Neural cell (in vitro differentiated cells): ENCODE results near the gene PDK1. TPM values are rescaled to one million over a fixed set of nuclear protein-coding genes. Genes with fewer than 3 reads are reported as not detected.

Experiments
- H2AFZ ChIP-seq: fragments of 200-600, 300-800 bp; sonication (generic), shearing (Covaris generic); 2 replicates; pipeline ENCODE4 v1.6.0; 2014; ENCODE audit warnings: low read depth, mild to moderate bottlenecking, antibody characterized with exemption, low read length, moderate library complexity
- H3F3A ChIP-seq: fragments of 200-600 bp; shearing (Covaris generic); 2 replicates; pipeline ENCODE4 v1.6.1; 2016; ENCODE audit warnings: mild to moderate bottlenecking, moderate library complexity, mixed read lengths, antibody characterized with exemption, low read length; ENCODE audit not compliant: insufficient read depth, poor library complexity, severe bottlenecking
- H3K27ac ChIP-seq: fragments of 200-600, 300-800 bp; sonication (generic), shearing (Covaris generic); 2 replicates; pipeline ENCODE4 v1.5.1; 2014; ENCODE audit warnings: mild to moderate bottlenecking, low read length, moderate library complexity
- H3K27me3 ChIP-seq: fragments of 300-800, 200-600 bp; sonication (generic), shearing (Covaris generic); 2 replicates; pipeline ENCODE4 v1.6.0; 2014; ENCODE audit warnings: mild to moderate bottlenecking, low read depth, low read length, moderate library complexity; ENCODE audit not compliant: insufficient read depth
- H3K36me3 ChIP-seq: fragments of 300-800, 200-600 bp; sonication (generic), shearing (Covaris generic); 2 replicates; pipeline ENCODE4 v1.5.1; 2014; ENCODE audit warnings: mild to moderate bottlenecking, antibody characterized with exemption, low read length, moderate library complexity; ENCODE audit not compliant: insufficient read depth
- H3K4me2 ChIP-seq: fragments of 300-800, 200-600 bp; sonication (generic), shearing (Covaris generic); 2 replicates; pipeline ENCODE4 v1.6.0; 2014; ENCODE audit warnings: mild to moderate bottlenecking, low read length
- H3K4me3 ChIP-seq: fragments of 300-800, 200-600 bp; sonication (generic), shearing (Covaris generic); 2 replicates; pipeline ENCODE4 v1.5.1; 2014; ENCODE audit warnings: mild to moderate bottlenecking, low read length, moderate library complexity
- H3K79me2 ChIP-seq: fragments of 200-600 bp; shearing (Covaris generic); replicated peaks from 2 replicates; pipeline ENCODE4 v1.6.0; 2014; ENCODE audit warnings: mild to moderate bottlenecking, low read length, moderate library complexity; ENCODE audit not compliant: insufficient read depth
- H3K9ac ChIP-seq: fragments of 300-800, 200-600 bp; sonication (generic), shearing (Covaris generic); 2 replicates; pipeline ENCODE4 v1.6.1; 2016; ENCODE audit warnings: mild to moderate bottlenecking, low read length, mixed read lengths
- H3K9me2 ChIP-seq: fragments of 200-600 bp; shearing (Covaris generic); 2 replicates; pipeline ENCODE4 v1.6.1; 2016; ENCODE audit warnings: mild to moderate bottlenecking, low read length, mixed read lengths; ENCODE audit not compliant: insufficient read depth
- H3K9me3 ChIP-seq: fragments of 200-600, 300-800 bp; sonication (generic), shearing (Covaris generic); 2 replicates; pipeline ENCODE4 v1.6.1; 2016; ENCODE audit warnings: mild to moderate bottlenecking, mixed run types, low read length, moderate library complexity, mixed read lengths
- H4K20me1 ChIP-seq: fragments of 200-600 bp; shearing (Covaris generic); 2 replicates; pipeline ENCODE4 v1.6.1; 2016; ENCODE audit warnings: mild to moderate bottlenecking, mixed run types; ENCODE audit not compliant: insufficient read depth
- EP300 ChIP-seq: fragments of 450-650 bp; conservative IDR thresholded peaks from 2 replicates; pipeline ENCODE4 v1.6.1; 2014; ENCODE audit warnings: antibody characterized with exemption, mild to moderate bottlenecking, moderate library complexity; ENCODE audit not compliant: poor library complexity, severe bottlenecking
- EZH2 ChIP-seq: fragments of 200-600, 300-800 bp; shearing (Covaris generic), sonication (generic); IDR thresholded peaks from 2 replicates; pipeline ENCODE4 v1.6.1; 2014; ENCODE audit warnings: antibody characterized with exemption, low read length, borderline replicate concordance, mild to moderate bottlenecking; ENCODE audit not compliant: insufficient read depth, poor library complexity, severe bottlenecking
- MXI1 ChIP-seq: fragments of 450-650 bp; conservative IDR thresholded peaks from 2 replicates; pipeline ENCODE4 v1.6.1; 2014; ENCODE audit warnings: antibody characterized with exemption, mild to moderate bottlenecking; ENCODE audit not compliant: poor library complexity, severe bottlenecking
- POLR2AphosphoS5 ChIP-seq: IDR thresholded peaks from 2 replicates; pipeline ENCODE4 v1.6.1; 2012
- RAD21 ChIP-seq: fragments of 450-650 bp; conservative IDR thresholded peaks from 2 replicates; pipeline ENCODE4 v1.6.1; 2014; ENCODE audit warnings: antibody characterized with exemption, mild to moderate bottlenecking, moderate library complexity
- SMC3 ChIP-seq: fragments of 450-650 bp; conservative IDR thresholded peaks from 2 replicates; pipeline ENCODE4 v1.6.1; 2014; ENCODE audit warnings: antibody characterized with exemption, mild to moderate bottlenecking, moderate library complexity; ENCODE audit not compliant: poor library complexity
- TAF1 ChIP-seq: IDR thresholded peaks from 2 replicates; pipeline ENCODE4 v1.6.1; 2012; ENCODE audit warnings: low read depth
- polyA plus RNA-seq: library from polyadenylated mRNA; depleted of rRNA; stranded (reverse); fragments of >200 nt; gene quantifications from 2 replicates; pipeline ENCODE4 v1.2.3, GENCODE V29; 2014
- TF ChIP-seq, protein P1 (sequence below): fragments of 450-650 bp; IDR thresholded peaks from 2 replicates; pipeline ENCODE4 v1.5.1; 2014; ENCODE audit warnings: antibody characterized with exemption, mild to moderate bottlenecking, moderate library complexity; ENCODE audit not compliant: poor library complexity, severe bottlenecking
- TF ChIP-seq, protein P2 (sequence below): IDR thresholded peaks from 2 replicates; pipeline ENCODE4 v1.6.1; 2012; ENCODE audit warnings: borderline replicate concordance

The PDK1 gene
- polyA plus RNA-seq, 1 donor from 2014 or later: 10.8 TPM

DNA sequence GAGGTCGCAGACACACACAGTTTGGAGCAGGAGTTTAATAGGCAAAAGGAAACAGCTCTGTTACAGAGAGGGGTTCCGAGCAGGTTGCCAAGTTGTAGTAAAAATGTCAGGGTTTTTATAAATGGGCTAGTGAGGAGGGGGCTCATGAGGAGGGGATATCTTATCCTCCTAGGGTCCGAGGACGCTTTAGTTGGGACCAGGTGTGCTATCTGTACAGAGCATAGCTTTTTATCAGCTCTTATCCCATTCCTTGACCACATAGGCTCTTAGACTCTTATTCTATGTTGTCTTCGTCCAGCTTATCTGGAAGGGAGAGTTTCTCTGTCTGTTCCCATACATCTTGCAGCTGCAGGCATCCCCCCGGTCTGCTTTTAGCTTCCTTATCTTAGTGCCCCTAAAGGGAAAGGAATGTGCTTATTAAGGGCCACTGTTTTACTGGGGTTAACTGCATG lies 44.7 kb downstream of the PDK1 start (continued):
- TF ChIP-seq MXI1 (no peak), POLR2AphosphoS5 (no peak)

DNA sequence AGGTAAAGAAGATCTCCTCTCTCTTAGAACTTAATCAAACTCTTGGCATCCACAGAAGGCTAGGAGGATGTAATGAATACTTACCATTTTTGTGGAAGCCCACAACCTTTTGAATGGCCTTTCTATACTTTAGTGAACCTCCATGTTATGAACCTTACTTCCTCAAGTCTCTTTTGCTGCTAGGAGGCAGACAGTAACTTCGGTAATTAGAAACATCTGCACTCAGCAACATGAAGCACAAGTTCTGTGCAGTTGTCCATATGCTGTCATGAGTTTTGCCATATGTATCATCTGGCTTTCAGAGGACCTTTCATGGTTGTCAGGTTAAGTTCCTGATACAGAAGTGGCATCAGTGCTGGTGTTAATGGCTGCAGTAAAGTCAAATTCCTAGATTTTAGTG lies 50.4 kb downstream of the PDK1 start:
- TF ChIP-seq MXI1: no peak
- Histone ChIP-seq H3K4me2 (no peak overlapping the region), H3K9ac (no peak overlapping the region), H3F3A (no peaks in the 10 kb centered on the region), H4K20me1 (no peaks in the 10 kb centered on the region), H3K9me3 (no peaks in the 10 kb centered on the region), H3K79me2 (no peaks in the 10 kb centered on the region), H3K36me3 (no peaks in the 10 kb centered on the region), H2AFZ (no peak overlapping the region), H3K27ac (no peak overlapping the region), H3K4me3 (no peak overlapping the region), H3K9me2 (no peaks in the 10 kb centered on the region), H3K27me3 (no peaks in the 10 kb centered on the region)

DNA sequence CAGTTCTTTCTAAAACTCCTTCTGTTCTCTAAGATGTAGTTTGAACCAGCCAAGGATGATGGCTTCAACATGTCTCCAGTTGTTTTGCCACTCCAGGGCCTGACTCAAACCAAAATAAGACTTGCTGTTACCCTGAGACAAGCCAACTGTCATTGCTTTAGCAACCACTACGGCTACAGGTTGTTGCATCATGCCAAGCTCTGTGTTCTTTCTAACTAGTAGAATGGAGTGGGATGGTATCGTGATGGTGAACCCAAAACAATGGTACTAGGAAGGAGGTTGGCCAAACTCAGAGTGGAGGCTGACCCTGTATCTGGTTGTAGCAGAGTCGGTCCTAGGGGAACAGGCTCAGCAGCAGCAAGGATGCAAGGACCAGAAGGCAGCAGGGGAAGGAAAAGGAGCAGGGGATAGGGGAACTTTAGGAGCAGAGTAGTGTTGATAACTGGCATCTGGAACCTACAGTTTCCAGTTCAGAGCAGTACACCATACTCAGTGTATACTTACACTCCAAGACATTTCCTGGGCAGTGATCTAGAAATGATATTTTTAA lies 51.6 kb downstream of the PDK1 start:
- no peaks in the 10 kb centered on the region for H3K79me2 ChIP-seq
- no peaks in the 10 kb centered on the region for H4K20me1 ChIP-seq
- no peak overlapping the region for H3K9ac ChIP-seq
- H3K9me3 ChIP-seq: no peaks in the 10 kb centered on the region
- H3F3A ChIP-seq: no peaks in the 10 kb centered on the region
- H2AFZ ChIP-seq: no peak overlapping the region
- H3K27me3 ChIP-seq: no peaks in the 10 kb centered on the region
- no peak overlapping the region for H3K27ac ChIP-seq
- H3K9me2 ChIP-seq: no peaks in the 10 kb centered on the region
- no peak overlapping the region for H3K4me3 ChIP-seq
- no peak overlapping the region for H3K4me2 ChIP-seq
- TF ChIP-seq SMC3 (no peak), EP300 (no peak), TAF1 (no peak), RAD21 (no peak), MXI1 (no peak), EZH2 (no peak), POLR2AphosphoS5 (no peak)
- TF ChIP-seq, protein P1, sequence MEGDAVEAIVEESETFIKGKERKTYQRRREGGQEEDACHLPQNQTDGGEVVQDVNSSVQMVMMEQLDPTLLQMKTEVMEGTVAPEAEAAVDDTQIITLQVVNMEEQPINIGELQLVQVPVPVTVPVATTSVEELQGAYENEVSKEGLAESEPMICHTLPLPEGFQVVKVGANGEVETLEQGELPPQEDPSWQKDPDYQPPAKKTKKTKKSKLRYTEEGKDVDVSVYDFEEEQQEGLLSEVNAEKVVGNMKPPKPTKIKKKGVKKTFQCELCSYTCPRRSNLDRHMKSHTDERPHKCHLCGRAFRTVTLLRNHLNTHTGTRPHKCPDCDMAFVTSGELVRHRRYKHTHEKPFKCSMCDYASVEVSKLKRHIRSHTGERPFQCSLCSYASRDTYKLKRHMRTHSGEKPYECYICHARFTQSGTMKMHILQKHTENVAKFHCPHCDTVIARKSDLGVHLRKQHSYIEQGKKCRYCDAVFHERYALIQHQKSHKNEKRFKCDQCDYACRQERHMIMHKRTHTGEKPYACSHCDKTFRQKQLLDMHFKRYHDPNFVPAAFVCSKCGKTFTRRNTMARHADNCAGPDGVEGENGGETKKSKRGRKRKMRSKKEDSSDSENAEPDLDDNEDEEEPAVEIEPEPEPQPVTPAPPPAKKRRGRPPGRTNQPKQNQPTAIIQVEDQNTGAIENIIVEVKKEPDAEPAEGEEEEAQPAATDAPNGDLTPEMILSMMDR: no peak
- TF ChIP-seq, protein P2, sequence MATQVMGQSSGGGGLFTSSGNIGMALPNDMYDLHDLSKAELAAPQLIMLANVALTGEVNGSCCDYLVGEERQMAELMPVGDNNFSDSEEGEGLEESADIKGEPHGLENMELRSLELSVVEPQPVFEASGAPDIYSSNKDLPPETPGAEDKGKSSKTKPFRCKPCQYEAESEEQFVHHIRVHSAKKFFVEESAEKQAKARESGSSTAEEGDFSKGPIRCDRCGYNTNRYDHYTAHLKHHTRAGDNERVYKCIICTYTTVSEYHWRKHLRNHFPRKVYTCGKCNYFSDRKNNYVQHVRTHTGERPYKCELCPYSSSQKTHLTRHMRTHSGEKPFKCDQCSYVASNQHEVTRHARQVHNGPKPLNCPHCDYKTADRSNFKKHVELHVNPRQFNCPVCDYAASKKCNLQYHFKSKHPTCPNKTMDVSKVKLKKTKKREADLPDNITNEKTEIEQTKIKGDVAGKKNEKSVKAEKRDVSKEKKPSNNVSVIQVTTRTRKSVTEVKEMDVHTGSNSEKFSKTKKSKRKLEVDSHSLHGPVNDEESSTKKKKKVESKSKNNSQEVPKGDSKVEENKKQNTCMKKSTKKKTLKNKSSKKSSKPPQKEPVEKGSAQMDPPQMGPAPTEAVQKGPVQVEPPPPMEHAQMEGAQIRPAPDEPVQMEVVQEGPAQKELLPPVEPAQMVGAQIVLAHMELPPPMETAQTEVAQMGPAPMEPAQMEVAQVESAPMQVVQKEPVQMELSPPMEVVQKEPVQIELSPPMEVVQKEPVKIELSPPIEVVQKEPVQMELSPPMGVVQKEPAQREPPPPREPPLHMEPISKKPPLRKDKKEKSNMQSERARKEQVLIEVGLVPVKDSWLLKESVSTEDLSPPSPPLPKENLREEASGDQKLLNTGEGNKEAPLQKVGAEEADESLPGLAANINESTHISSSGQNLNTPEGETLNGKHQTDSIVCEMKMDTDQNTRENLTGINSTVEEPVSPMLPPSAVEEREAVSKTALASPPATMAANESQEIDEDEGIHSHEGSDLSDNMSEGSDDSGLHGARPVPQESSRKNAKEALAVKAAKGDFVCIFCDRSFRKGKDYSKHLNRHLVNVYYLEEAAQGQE: no peak
- no peaks in the 10 kb centered on the region for H3K36me3 ChIP-seq
